ENCODE results near the gene FGF14.
"Not testable (repeated sequence)": the region's sequence is repeated elsewhere in the genome, so short reads cannot be mapped to it uniquely, and the experiment has no call there.

FGF14 gene

GRCh38 chr13:102040812-102041211, 361.0 kb downstream of the FGF14 start:
- no peak for DNase-seq (ENCODE audit: low read depth)

- DNase-seq (ENCODE audit: low read depth) = no peak
Measured at GRCh38 chr13:102039264-102039663, 362.6 kb downstream of the FGF14 start.

- DNase-seq (ENCODE audit: low read depth) = no peak
Measured at GRCh38 chr13:102038787-102039186, 363.1 kb downstream of the FGF14 start.

- DNase-seq (ENCODE audit: low read depth) = no peak
Measured at GRCh38 chr13:102035969-102036368, 365.9 kb downstream of the FGF14 start.

GRCh38 chr13:102033857-102034331, 368.0 kb downstream of the FGF14 start:
- DNase-seq (ENCODE audit: low read depth) = no peak

GRCh38 chr13:102033386-102033785, 368.5 kb downstream of the FGF14 start:
- DNase-seq (ENCODE audit: low read depth) = no peak

- no peak for DNase-seq (ENCODE audit: low read depth)
Measured at GRCh38 chr13:102028868-102029267, 373.0 kb downstream of the FGF14 start.

- DNase-seq (ENCODE audit: low read depth) = no peak
Measured at GRCh38 chr13:102028206-102028605, 373.6 kb downstream of the FGF14 start.

- DNase-seq (ENCODE audit: low read depth) = no peak
Measured at GRCh38 chr13:102021777-102022176, 380.1 kb downstream of the FGF14 start.

GRCh38 chr13:102020611-102021216, 381.1 kb downstream of the FGF14 start:
- no peak for DNase-seq (ENCODE audit: low read depth)

GRCh38 chr13:102018716-102019115, 383.1 kb downstream of the FGF14 start:
- DNase-seq (ENCODE audit: low read depth) = no peak

GRCh38 chr13:102017248-102017647, 384.6 kb downstream of the FGF14 start:
- DNase-seq (ENCODE audit: low read depth) = no peak

- no peak for DNase-seq (ENCODE audit: low read depth)
Measured at GRCh38 chr13:102012299-102013293, 389.3 kb downstream of the FGF14 start.

GRCh38 chr13:102011455-102011854, 390.4 kb downstream of the FGF14 start:
- not testable (repeated sequence) for DNase-seq (ENCODE audit: low read depth)

- DNase-seq (ENCODE audit: low read depth) = no peak
Measured at GRCh38 chr13:102003848-102004570, 397.8 kb downstream of the FGF14 start.

GRCh38 chr13:102002287-102002686, 399.6 kb downstream of the FGF14 start:
- no peak for DNase-seq (ENCODE audit: low read depth)

GRCh38 chr13:102000764-102001163, 401.1 kb downstream of the FGF14 start:
- no peak for DNase-seq (ENCODE audit: low read depth)

GRCh38 chr13:101998129-101998528, 403.7 kb downstream of the FGF14 start:
- no peak for DNase-seq (ENCODE audit: low read depth)

- DNase-seq (ENCODE audit: low read depth) = no peak
Measured at GRCh38 chr13:101996954-101997353, 404.9 kb downstream of the FGF14 start.

- DNase-seq (ENCODE audit: low read depth) = no peak
Measured at GRCh38 chr13:101989798-101990350, 412.0 kb downstream of the FGF14 start.

- no peak for DNase-seq (ENCODE audit: low read depth)
Measured at GRCh38 chr13:101988140-101988539, 413.7 kb downstream of the FGF14 start.

- DNase-seq (ENCODE audit: low read depth) = no peak
Measured at GRCh38 chr13:101986316-101986715, 415.5 kb downstream of the FGF14 start.

Measured in activated T-cell treated with anti-CD3 and anti-CD28 coated beads for 1 hour (primary cell).